Activated naive CD8-positive, alpha-beta T cell treated with anti-CD3 and anti-CD28 coated beads, Interleukin-2, amount 50 U/mL, for 24 hours (primary cell): ENCODE data around the gene CLDN6.

Experiments used
- ATAC-seq: fragments of 150-1000 bp; cut with Tn5 transposase; one replicate; pipeline ENCODE4 v1.10.0; 2021
- DNase-seq: peaks from one replicate; pipeline ENCODE4 v3.0.0; 2021
- H3K27ac Mint-ChIP-seq: one replicate; pipeline ENCODE4 v1.8.0; 2021; ENCODE audit warnings: mild to moderate bottlenecking, mixed read lengths
- H3K27me3 Mint-ChIP-seq: one replicate; pipeline ENCODE4 v1.8.0; 2021; ENCODE audit warnings: mixed read lengths
- H3K36me3 Mint-ChIP-seq: one replicate; pipeline ENCODE4 v1.8.0; 2021; ENCODE audit warnings: low read depth, mixed read lengths
- H3K4me1 Mint-ChIP-seq: one replicate; pipeline ENCODE4 v1.8.0; 2021; ENCODE audit warnings: mixed read lengths
- H3K4me3 Mint-ChIP-seq: one replicate; pipeline ENCODE4 v1.8.0; 2021; ENCODE audit warnings: mild to moderate bottlenecking, moderate library complexity, mixed read lengths
- H3K9me3 Mint-ChIP-seq: one replicate; pipeline ENCODE4 v1.8.0; 2021; ENCODE audit warnings: mixed read lengths

CLDN6 gene

GRCh38 chr16:3003582-3004270 lies 14.3 kb downstream of the CLDN6 start:
- peak overlapping the region; percentile 80 for H3K27ac Mint-ChIP-seq
- H3K27me3 Mint-ChIP-seq, result peaks cover 18% of the 10 kb centered on the region
- ATAC-seq, result peak; percentile 99
- peak; percentile 95 for DNase-seq
- H3K4me3 Mint-ChIP-seq, result peak overlapping the region; percentile 51
- no peaks in the 10 kb centered on the region for H3K9me3 Mint-ChIP-seq
- H3K36me3 Mint-ChIP-seq, result no peaks in the 10 kb centered on the region
- H3K4me1 Mint-ChIP-seq, result peaks cover 23% of the 10 kb centered on the region

GRCh38 chr16:3001316-3001715 lies 16.7 kb downstream of the CLDN6 start:
- DNase-seq (no peak), ATAC-seq (no peak)
- no peak overlapping the region for H3K4me3 Mint-ChIP-seq
- H3K9me3 Mint-ChIP-seq, result no peaks in the 10 kb centered on the region
- peaks cover 14% of the 10 kb centered on the region for H3K27me3 Mint-ChIP-seq
- H3K4me1 Mint-ChIP-seq, result peaks cover 6% of the 10 kb centered on the region
- H3K27ac Mint-ChIP-seq, result no peak overlapping the region
- no peaks in the 10 kb centered on the region for H3K36me3 Mint-ChIP-seq

GRCh38 chr16:3000540-3000939 lies 17.4 kb downstream of the CLDN6 start:
- H3K36me3 Mint-ChIP-seq, result no peaks in the 10 kb centered on the region

GRCh38 chr16:2999929-3000328 lies 18.1 kb downstream of the CLDN6 start:
- Mint-ChIP-seq H3K4me3 (no peak overlapping the region), H3K27ac (no peak overlapping the region), H3K9me3 (no peaks in the 10 kb centered on the region), H3K27me3 (peaks cover 7% of the 10 kb centered on the region), H3K4me1 (peaks cover 5% of the 10 kb centered on the region), H3K36me3 (no peaks in the 10 kb centered on the region)
- ATAC-seq (no peak), DNase-seq (no peak)

More at GRCh38 chr16:3000540-3000939, 17.4 kb downstream of the CLDN6 start:
- H3K27ac Mint-ChIP-seq, result no peak overlapping the region
- H3K4me1 Mint-ChIP-seq, result peaks cover 6% of the 10 kb centered on the region
- peaks cover 9% of the 10 kb centered on the region for H3K27me3 Mint-ChIP-seq
- no peak overlapping the region for H3K4me3 Mint-ChIP-seq
- H3K9me3 Mint-ChIP-seq, result no peaks in the 10 kb centered on the region
- no peak for ATAC-seq
- DNase-seq, result no peak

- peaks cover 4% of the 10 kb centered on the region for H3K27me3 Mint-ChIP-seq
- DNase-seq (no peak), ATAC-seq (no peak)
- H3K36me3 Mint-ChIP-seq, result no peaks in the 10 kb centered on the region
- no peak overlapping the region for H3K4me3 Mint-ChIP-seq
- H3K9me3 Mint-ChIP-seq, result no peaks in the 10 kb centered on the region
- H3K27ac Mint-ChIP-seq, result no peak overlapping the region
- H3K4me1 Mint-ChIP-seq, result no peaks in the 10 kb centered on the region
Observed at GRCh38 chr16:2996298-2996697, 21.7 kb downstream of the CLDN6 start.

GRCh38 chr16:2992383-2993081 lies 25.5 kb downstream of the CLDN6 start:
- Mint-ChIP-seq H3K4me1 (no peaks in the 10 kb centered on the region), H3K9me3 (no peaks in the 10 kb centered on the region), H3K36me3 (no peaks in the 10 kb centered on the region), H3K27ac (no peak overlapping the region), H3K4me3 (no peak overlapping the region), H3K27me3 (no peaks in the 10 kb centered on the region)
- DNase-seq (no peak), ATAC-seq (no peak)

GRCh38 chr16:2991566-2992261 lies 26.3 kb downstream of the CLDN6 start:
- no peaks in the 10 kb centered on the region for H3K9me3 Mint-ChIP-seq
- H3K27me3 Mint-ChIP-seq, result no peaks in the 10 kb centered on the region

GRCh38 chr16:2990891-2991290 lies 27.1 kb downstream of the CLDN6 start:
- no peaks in the 10 kb centered on the region for H3K36me3 Mint-ChIP-seq

More at GRCh38 chr16:2991566-2992261, 26.3 kb downstream of the CLDN6 start:
- Mint-ChIP-seq H3K36me3 (no peaks in the 10 kb centered on the region), H3K27ac (no peak overlapping the region), H3K4me1 (no peaks in the 10 kb centered on the region), H3K4me3 (no peak overlapping the region)
- ATAC-seq, result no peak
- no peak for DNase-seq

GRCh38 chr16:2988590-2989099 lies 29.3 kb downstream of the CLDN6 start:
- ATAC-seq (no peak), DNase-seq (no peak)
- Mint-ChIP-seq H3K36me3 (no peaks in the 10 kb centered on the region), H3K4me1 (peaks cover 3% of the 10 kb centered on the region), H3K9me3 (no peaks in the 10 kb centered on the region), H3K27me3 (no peaks in the 10 kb centered on the region), H3K27ac (no peak overlapping the region), H3K4me3 (no peak overlapping the region)

More at GRCh38 chr16:2990891-2991290, 27.1 kb downstream of the CLDN6 start:
- H3K4me1 Mint-ChIP-seq, result no peaks in the 10 kb centered on the region
- DNase-seq (no peak), ATAC-seq (no peak)
- no peak overlapping the region for H3K4me3 Mint-ChIP-seq
- no peaks in the 10 kb centered on the region for H3K27me3 Mint-ChIP-seq
- H3K27ac Mint-ChIP-seq, result no peak overlapping the region
- no peaks in the 10 kb centered on the region for H3K9me3 Mint-ChIP-seq

GRCh38 chr16:2987833-2988232 lies 30.1 kb downstream of the CLDN6 start:
- peaks cover 5% of the 10 kb centered on the region for H3K4me1 Mint-ChIP-seq
- H3K9me3 Mint-ChIP-seq, result no peaks in the 10 kb centered on the region
- H3K4me3 Mint-ChIP-seq, result no peak overlapping the region
- H3K27me3 Mint-ChIP-seq, result no peaks in the 10 kb centered on the region
- no peaks in the 10 kb centered on the region for H3K36me3 Mint-ChIP-seq
- ATAC-seq (no peak), DNase-seq (no peak)
- no peak overlapping the region for H3K27ac Mint-ChIP-seq

- H3K36me3 Mint-ChIP-seq, result no peaks in the 10 kb centered on the region
- no peaks in the 10 kb centered on the region for H3K27me3 Mint-ChIP-seq
Observed at GRCh38 chr16:2987286-2987685, 30.7 kb downstream of the CLDN6 start.

GRCh38 chr16:2986623-2987188 lies 31.3 kb downstream of the CLDN6 start:
- ATAC-seq (no peak), DNase-seq (no peak)
- H3K9me3 Mint-ChIP-seq, result no peaks in the 10 kb centered on the region
- H3K4me3 Mint-ChIP-seq, result no peak overlapping the region
- H3K27me3 Mint-ChIP-seq, result no peaks in the 10 kb centered on the region
- H3K27ac Mint-ChIP-seq, result no peak overlapping the region
- H3K36me3 Mint-ChIP-seq, result no peaks in the 10 kb centered on the region
- peaks cover 8% of the 10 kb centered on the region for H3K4me1 Mint-ChIP-seq

More at GRCh38 chr16:2987286-2987685, 30.7 kb downstream of the CLDN6 start:
- ATAC-seq (no peak), DNase-seq (no peak)
- no peak overlapping the region for H3K27ac Mint-ChIP-seq
- H3K4me3 Mint-ChIP-seq, result no peak overlapping the region
- no peaks in the 10 kb centered on the region for H3K9me3 Mint-ChIP-seq
- peaks cover 6% of the 10 kb centered on the region for H3K4me1 Mint-ChIP-seq

GRCh38 chr16:2985893-2986355 lies 32.1 kb downstream of the CLDN6 start:
- Mint-ChIP-seq H3K9me3 (no peaks in the 10 kb centered on the region), H3K4me1 (peaks cover 14% of the 10 kb centered on the region), H3K27me3 (no peaks in the 10 kb centered on the region), H3K27ac (no peak overlapping the region), H3K4me3 (no peak overlapping the region), H3K36me3 (no peaks in the 10 kb centered on the region)
- ATAC-seq, result no peak
- no peak for DNase-seq

GRCh38 chr16:2985462-2985861 lies 32.5 kb downstream of the CLDN6 start:
- H3K4me1 Mint-ChIP-seq, result peaks cover 16% of the 10 kb centered on the region
- no peaks in the 10 kb centered on the region for H3K27me3 Mint-ChIP-seq
- DNase-seq (no peak), ATAC-seq (no peak)
- no peaks in the 10 kb centered on the region for H3K36me3 Mint-ChIP-seq
- no peak overlapping the region for H3K27ac Mint-ChIP-seq
- H3K9me3 Mint-ChIP-seq, result no peaks in the 10 kb centered on the region
- no peak overlapping the region for H3K4me3 Mint-ChIP-seq
